HUES48 (cell line): ENCODE measurements around the gene ASIC1.

Experiments used
- H3K27ac ChIP-seq: one replicate; pipeline ENCODE4 v1.7.0; 2013; ENCODE audit warnings: low read depth, low read length, inconsistent platforms
- H3K27me3 ChIP-seq: 2 replicates; pipeline ENCODE4 v1.6.1; 2013; ENCODE audit warnings: mild to moderate bottlenecking, low read length; ENCODE audit not compliant: control insufficient read depth, insufficient read depth
- H3K36me3 ChIP-seq: 2 replicates; pipeline ENCODE4 v1.6.1; 2013; ENCODE audit warnings: low read length; ENCODE audit not compliant: control insufficient read depth, insufficient read depth
- H3K4me1 ChIP-seq: 2 replicates; pipeline ENCODE4 v1.6.1; 2013; ENCODE audit warnings: mild to moderate bottlenecking, low read length; ENCODE audit not compliant: control insufficient read depth, insufficient read depth
- H3K4me3 ChIP-seq: 2 replicates; pipeline ENCODE4 v1.5.1; 2013; ENCODE audit warnings: mild to moderate bottlenecking, low read depth, low read length
- H3K9ac ChIP-seq: 2 replicates; pipeline ENCODE4 v1.6.1; 2013; ENCODE audit warnings: mild to moderate bottlenecking, low read depth, low read length, moderate library complexity
- H3K9me3 ChIP-seq: 2 replicates; pipeline ENCODE4 v1.6.1; 2013; ENCODE audit warnings: low read length; ENCODE audit not compliant: control insufficient read depth, insufficient read depth

ASIC1 gene

DNA sequence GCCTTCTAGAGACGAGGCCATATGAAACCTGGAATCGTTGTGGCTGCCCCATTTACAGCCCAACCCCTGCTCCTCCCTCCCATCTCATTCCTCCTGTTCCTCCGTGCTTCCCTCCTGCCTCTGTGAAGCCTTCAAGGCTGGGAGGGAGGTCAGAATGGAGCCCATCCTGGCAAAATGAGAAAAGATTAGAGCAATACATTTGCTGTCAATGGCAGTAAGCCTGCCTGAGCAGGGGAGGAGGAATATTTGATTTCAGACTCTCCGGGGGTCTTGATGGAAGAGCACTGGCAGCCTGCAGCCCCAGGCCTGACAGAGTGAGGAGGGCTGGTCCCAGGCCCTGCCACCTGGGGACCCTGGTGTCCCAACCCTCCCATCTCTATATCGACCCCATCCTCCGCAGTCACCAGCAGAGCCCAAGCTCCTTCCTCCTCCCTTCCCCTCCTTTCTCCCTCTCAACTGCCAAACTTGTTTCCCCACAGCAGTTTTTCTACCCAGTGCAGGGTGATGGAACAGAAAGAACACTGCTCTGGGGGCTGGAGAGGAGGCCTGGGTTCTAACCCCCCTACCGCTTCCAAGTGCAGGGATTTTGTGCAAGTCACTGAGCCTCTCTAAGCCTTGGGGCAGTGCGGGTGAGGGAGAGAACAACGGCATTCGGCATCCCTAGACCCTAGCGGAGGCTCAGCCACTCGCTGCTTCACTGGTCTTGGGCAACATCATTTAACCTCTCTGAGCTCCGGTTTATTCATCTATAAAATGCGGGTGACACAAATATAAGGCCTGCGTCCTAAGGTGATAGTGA lies 16.1 kb upstream of the ASIC1 start:
- Histone ChIP-seq H3K9ac (no peak overlapping the region), H3K27me3 (peaks cover 19% of the 10 kb centered on the region), H3K9me3 (no peaks in the 10 kb centered on the region), H3K36me3 (no peaks in the 10 kb centered on the region), H3K4me3 (no peak overlapping the region), H3K27ac (no peak overlapping the region), H3K4me1 (no peaks in the 10 kb centered on the region)

DNA sequence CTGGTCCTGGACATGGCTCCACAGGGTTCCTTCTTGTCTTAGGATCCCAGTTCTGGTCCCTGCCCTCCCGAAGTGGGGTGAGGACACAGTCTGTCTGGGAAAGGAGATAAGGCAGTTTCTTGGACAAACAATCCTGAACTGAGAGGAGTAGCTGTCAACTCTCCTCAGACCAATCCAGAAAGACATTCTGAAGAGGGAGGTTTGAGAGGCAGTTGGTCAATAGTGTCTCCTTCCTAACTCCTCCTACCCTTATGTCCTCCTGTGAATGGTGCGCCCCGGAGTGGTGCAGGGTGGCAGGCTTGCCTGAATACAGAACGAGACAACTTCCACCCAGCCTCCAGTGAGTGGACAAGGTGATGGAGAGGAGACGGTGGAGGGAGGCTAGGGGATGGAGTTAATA lies 15.4 kb upstream of the ASIC1 start:
- H3K27ac ChIP-seq: no peak overlapping the region
- no peaks in the 10 kb centered on the region for H3K36me3 ChIP-seq
- peaks cover 22% of the 10 kb centered on the region for H3K27me3 ChIP-seq
- H3K4me1 ChIP-seq: no peaks in the 10 kb centered on the region
- no peak overlapping the region for H3K4me3 ChIP-seq
- no peak overlapping the region for H3K9ac ChIP-seq
- H3K9me3 ChIP-seq: no peaks in the 10 kb centered on the region

DNA sequence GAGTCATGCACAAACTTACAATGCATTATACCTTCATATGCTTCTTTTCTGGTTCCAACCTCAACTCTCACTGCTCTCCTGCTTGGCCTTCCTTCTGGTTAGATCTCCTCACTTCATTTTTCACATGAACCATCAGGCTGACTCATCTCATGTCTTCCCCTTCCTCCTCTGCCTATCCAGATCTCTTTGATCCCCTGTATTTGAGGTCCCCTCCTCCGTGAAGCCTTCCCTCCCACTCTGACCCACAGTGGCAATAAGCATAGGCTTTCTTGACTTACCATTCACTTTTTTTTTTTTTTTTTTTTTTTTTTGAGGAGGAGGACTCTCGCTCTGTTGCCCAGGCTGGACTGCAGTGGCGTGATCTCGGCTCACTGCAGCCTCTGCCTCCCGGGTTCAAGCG lies 14.7 kb upstream of the ASIC1 start:
- H3K27me3 ChIP-seq: peaks cover 29% of the 10 kb centered on the region
- no peak overlapping the region for H3K4me3 ChIP-seq
- H3K9ac ChIP-seq: no peak overlapping the region
- no peak overlapping the region for H3K27ac ChIP-seq
- no peaks in the 10 kb centered on the region for H3K9me3 ChIP-seq
- no peaks in the 10 kb centered on the region for H3K36me3 ChIP-seq
- no peaks in the 10 kb centered on the region for H3K4me1 ChIP-seq

DNA sequence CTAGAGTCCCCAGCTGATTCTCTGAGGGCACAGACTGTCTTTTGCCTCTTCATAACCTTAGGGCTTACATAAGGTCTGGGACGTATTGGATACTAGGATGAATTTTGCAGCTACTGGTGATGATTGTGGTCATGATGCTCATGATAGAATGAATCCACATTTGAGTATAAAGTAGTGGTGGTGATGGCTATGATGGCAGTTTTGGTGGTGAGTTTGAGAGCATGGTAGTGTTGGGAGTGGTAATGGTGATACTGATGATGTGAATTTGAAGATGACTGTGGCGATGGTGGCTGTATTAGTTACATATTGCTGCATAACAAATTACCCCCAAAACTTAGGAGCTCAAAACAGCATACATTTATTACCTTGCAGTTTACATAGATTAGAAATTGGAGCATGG lies 14.1 kb upstream of the ASIC1 start:
- Histone ChIP-seq H3K27ac (no peak overlapping the region), H3K27me3 (peaks cover 36% of the 10 kb centered on the region), H3K36me3 (no peaks in the 10 kb centered on the region), H3K9me3 (no peaks in the 10 kb centered on the region), H3K4me1 (no peaks in the 10 kb centered on the region), H3K9ac (no peak overlapping the region), H3K4me3 (no peak overlapping the region)

DNA sequence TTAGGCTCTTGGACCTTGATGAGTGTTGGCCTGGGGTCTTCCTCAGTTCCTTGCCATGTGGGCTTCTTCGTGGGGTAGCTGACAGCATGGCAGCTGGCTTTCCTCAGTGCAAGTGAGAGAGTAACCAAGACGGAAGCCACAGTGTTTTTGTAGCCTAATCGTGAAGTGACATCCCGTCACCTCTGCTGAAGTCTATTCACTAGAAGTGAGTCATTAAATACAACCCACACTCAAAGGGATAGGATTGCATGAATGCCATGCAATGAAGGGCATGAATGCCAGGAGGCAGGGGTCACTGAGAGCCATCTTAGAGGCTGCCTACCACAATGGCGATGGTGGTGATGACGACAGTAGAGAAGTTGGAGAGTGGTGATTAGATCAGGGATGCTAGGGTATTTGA lies 13.5 kb upstream of the ASIC1 start:
- H3K36me3 ChIP-seq: no peaks in the 10 kb centered on the region
- no peak overlapping the region for H3K4me3 ChIP-seq
- H3K27me3 ChIP-seq: peaks cover 41% of the 10 kb centered on the region
- H3K4me1 ChIP-seq: no peaks in the 10 kb centered on the region
- H3K9ac ChIP-seq: no peak overlapping the region
- no peaks in the 10 kb centered on the region for H3K9me3 ChIP-seq
- no peak overlapping the region for H3K27ac ChIP-seq

DNA sequence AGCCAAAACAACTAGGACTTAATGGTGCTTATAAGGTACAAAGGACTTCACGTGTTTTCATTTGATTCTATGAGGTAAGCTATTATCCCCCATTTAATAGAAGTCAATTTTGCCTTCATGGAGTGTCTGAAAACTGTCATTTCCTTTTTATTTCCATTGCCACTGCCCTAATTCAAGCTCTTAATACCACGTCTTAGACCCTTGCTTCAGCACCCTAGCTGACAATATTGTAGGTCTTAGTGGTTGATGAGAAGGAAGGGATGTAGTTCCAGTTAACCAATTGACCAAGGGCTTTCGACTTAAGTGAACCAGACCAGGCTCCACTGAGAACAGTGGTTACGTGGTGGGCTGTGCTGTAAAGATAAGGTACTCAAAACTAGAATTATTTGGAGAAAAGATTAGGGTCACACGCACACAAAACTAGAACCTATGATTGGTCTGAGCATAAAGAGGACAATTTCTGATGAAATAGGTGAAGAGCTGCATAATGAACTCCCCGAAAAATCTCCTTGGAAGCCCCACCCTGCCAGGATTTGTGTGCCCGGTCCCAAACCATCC lies 9.6 kb upstream of the ASIC1 start:
- Histone ChIP-seq H3K9ac (no peak overlapping the region), H3K4me1 (peaks cover 11% of the 10 kb centered on the region), H3K27me3 (peaks cover 61% of the 10 kb centered on the region), H3K9me3 (no peaks in the 10 kb centered on the region), H3K36me3 (no peaks in the 10 kb centered on the region), H3K4me3 (no peak overlapping the region), H3K27ac (no peak overlapping the region)

DNA sequence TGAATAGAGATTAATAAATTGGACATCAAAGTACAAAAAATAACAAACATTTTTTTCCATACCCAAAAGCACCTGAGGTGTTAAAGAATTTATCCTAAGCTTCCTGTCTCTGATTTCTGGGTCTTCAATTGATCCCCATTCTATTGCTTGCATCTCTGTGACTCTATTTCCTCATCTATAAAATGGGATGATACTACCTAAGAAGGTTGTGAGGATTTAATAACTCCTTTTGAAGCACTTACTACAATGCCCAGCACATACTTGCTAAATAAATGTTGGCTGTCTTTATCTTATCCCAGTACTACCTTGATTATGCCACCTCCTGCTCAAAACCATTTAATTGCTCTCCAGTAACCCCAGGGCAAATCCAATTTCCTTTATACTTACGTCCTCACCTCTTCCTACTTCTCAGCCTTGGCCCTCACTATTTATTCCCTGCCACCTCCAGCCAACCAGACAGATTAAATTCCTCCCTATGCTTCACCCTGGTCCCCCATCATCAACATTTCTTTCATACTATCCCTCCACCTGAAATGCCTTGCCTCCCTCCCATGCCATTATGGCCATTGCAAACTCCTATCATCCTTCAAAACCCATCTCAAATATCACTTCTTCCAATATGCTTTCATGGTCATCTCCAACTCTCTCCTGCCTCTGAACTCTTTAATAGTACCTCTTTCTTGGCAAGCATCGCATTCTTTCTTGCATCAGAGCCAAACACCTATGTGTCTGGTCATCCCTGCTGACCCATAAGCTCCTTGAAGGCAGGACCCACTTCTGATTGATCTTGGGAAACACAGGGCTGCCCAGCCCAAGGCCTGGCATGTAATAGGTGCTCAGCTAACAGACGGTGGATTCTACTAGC lies 7.9 kb upstream of the ASIC1 start:
- H3K4me1 ChIP-seq: peaks cover 11% of the 10 kb centered on the region
- no peaks in the 10 kb centered on the region for H3K36me3 ChIP-seq
- no peak overlapping the region for H3K27ac ChIP-seq
- H3K9me3 ChIP-seq: no peaks in the 10 kb centered on the region
- peaks cover 73% of the 10 kb centered on the region for H3K27me3 ChIP-seq
- no peak overlapping the region for H3K9ac ChIP-seq
- H3K4me3 ChIP-seq: no peak overlapping the region

DNA sequence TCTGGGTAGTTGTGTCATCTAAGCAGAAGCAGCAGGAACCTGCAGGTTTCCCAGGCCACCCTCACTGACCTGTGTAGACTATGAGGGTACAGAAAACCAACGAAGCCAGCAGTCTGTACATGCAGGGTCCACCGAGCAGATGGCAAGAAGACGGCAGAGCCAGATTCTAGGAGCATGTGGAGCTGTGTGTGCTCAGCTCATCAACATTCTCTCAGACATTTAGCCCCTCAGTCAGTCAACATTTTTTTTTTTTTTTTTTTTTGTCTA lies 7.3 kb upstream of the ASIC1 start:
- no peaks in the 10 kb centered on the region for H3K9me3 ChIP-seq
- peaks cover 78% of the 10 kb centered on the region for H3K27me3 ChIP-seq
- H3K9ac ChIP-seq: no peak overlapping the region; the same call in 1 of the 2 replicates
- H3K4me3 ChIP-seq: peak overlapping the region; percentile 60
- peaks cover 11% of the 10 kb centered on the region for H3K4me1 ChIP-seq
- no peaks in the 10 kb centered on the region for H3K36me3 ChIP-seq
- H3K27ac ChIP-seq: no peak overlapping the region

DNA sequence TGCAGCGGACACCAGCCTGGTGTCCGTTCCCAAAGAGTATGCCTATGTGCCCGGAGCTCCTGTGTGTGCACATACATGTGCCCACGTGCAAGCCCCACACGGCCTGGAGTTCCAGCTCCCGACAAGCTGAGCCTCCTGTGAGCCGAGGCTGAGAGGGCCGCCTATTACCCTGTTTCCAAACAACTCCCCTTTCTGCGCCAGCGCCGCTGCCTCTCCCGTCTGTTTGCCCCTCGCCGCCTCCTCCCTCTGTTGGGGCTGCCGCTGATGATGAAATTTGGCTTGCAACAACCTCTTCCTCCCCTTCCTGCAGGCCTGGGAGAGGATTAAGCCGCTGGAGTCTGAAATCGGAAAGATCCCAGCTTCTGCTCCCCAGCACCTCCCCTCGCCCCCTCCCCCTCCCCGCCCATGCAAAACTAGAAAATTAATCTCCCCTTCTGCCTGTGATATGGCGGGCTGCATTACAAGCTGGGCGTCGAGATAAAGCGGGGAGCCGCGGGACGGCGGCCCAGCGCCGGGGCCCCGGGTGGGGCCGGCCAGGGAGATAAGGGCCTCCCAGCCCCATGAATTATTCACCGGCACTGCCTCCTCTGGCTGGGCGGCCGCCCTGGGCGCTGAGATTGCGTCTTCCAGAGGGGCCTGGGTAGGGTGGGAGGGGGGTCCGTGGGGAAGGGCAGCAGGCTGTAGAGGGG lies 6.8 kb upstream of the ASIC1 start:
- H3K4me1 ChIP-seq: peaks cover 11% of the 10 kb centered on the region
- H3K36me3 ChIP-seq: no peaks in the 10 kb centered on the region
- H3K9ac ChIP-seq: peak overlapping the region; percentile 61; the same call in 1 of the 2 replicates
- no peak overlapping the region for H3K27ac ChIP-seq
- no peaks in the 10 kb centered on the region for H3K9me3 ChIP-seq
- H3K4me3 ChIP-seq: peak overlapping the region; percentile 60
- peaks cover 83% of the 10 kb centered on the region for H3K27me3 ChIP-seq

DNA sequence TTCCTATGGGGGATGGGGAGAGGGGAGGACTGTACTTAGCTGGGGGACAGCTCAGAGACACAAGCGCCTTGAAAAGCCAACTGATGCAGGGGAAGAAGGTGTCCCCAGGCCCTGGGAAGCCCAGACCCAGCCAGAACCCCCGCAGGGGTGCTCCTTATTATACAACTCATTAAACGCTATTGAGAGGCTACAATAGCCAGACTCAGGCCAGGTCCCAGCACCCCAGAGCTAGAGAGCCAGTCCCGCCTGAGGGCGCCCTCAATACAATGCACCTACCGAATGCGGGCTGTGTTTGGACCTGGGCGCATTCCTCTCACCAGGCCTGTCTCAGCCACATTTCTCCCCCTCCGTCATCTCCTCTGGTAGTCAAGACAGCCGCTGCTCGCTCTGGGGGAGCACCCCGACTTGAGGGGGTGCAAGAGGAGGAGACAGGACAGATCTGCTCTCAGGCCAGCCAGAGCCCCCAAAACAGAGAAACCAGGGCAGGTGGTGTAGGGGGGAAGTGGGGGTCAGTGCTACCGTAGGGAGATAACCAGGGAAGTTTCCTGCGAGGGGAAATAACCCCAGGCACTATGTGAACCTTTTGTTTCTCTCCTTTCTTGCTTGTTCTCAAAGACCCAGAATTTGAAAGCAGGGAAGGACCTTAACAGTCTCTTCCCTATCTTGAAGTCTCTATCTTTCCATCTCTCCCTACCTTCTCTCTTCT lies 6.1 kb upstream of the ASIC1 start:
- Histone ChIP-seq H3K4me1 (peaks cover 14% of the 10 kb centered on the region), H3K4me3 (peak overlapping the region; percentile 60; the same call in 1 of the 2 replicates), H3K27me3 (peaks cover 90% of the 10 kb centered on the region), H3K9me3 (no peaks in the 10 kb centered on the region), H3K9ac (no peak overlapping the region), H3K27ac (peak overlapping the region; percentile 53), H3K36me3 (no peaks in the 10 kb centered on the region)
